IMR-90 (cell line): ENCODE results near the gene GALNT17. TPM values are rescaled to one million over a fixed set of nuclear protein-coding genes. Genes with fewer than 3 reads are reported as not detected.

Experiments used
- ATAC-seq: fragments of 200-7000 bp; cut with Tn5 transposase; 2 replicates; pipeline ENCODE4 v1.9.1; 2020; ENCODE audit warnings: low read depth, mild to moderate bottlenecking, moderate library complexity
- BruUV-seq: library from RNA; stranded (reverse); fragments of 400-500 nt; replicated peaks from 2 replicates; lab custom pipeline; 2021; lab: Mats Ljungman, UMichigan
- CTCF ChIA-PET: fragments of 300-600 bp; formaldehyde crosslinking; extraction: SDS; loops from one replicate; lab custom pipeline; 2021; ENCODE audit warnings: antibody characterized with exemption; lab: Yijun Ruan, JAX
- POLR2A ChIA-PET: fragments of 300-600 bp; sonication (Branson Sonifier 250); formaldehyde crosslinking; loops from one replicate; lab custom pipeline; 2022; ENCODE audit warnings: antibody characterized with exemption; ENCODE audit not compliant: unreplicated experiment; lab: Charles Lee
- DNase-seq: peaks from one replicate; pipeline ENCODE4 v3.0.0; 2013
- H2AFZ ChIP-seq: replicated peaks from 2 replicates; pipeline ENCODE3; 2013; ENCODE audit warnings: low read length, mild to moderate bottlenecking; ENCODE audit not compliant: poor library complexity
- H2AK5ac ChIP-seq: 2 replicates; pipeline ENCODE4 v1.6.1; 2013; ENCODE audit warnings: low read depth, low read length, inconsistent platforms
- H2AK9ac ChIP-seq: replicated peaks from 2 replicates; pipeline ENCODE3; 2013; ENCODE audit warnings: mild to moderate bottlenecking, low read depth, low read length, moderate library complexity; ENCODE audit not compliant: poor library complexity
- H2BK120ac ChIP-seq: 2 replicates; pipeline ENCODE4 v1.6.1; 2013; ENCODE audit warnings: low read depth, low read length, inconsistent platforms
- H2BK15ac ChIP-seq: 3 replicates; pipeline ENCODE4 v1.6.1; 2013; ENCODE audit warnings: low read depth, low read length, inconsistent platforms
- H2BK20ac ChIP-seq: 2 replicates; pipeline ENCODE4 v1.6.1; 2013; ENCODE audit warnings: low read depth, mild to moderate bottlenecking, inconsistent platforms, low read length, moderate library complexity
- H2BK5ac ChIP-seq: 2 replicates; pipeline ENCODE4 v1.6.1; 2013; ENCODE audit warnings: mild to moderate bottlenecking, low read depth, low read length, inconsistent platforms; ENCODE audit not compliant: poor library complexity, severe bottlenecking
- H3K14ac ChIP-seq: replicated peaks from 2 replicates; pipeline ENCODE4 v1.6.1; 2013; ENCODE audit warnings: low read depth, low read length, inconsistent platforms
- H3K18ac ChIP-seq: 2 replicates; pipeline ENCODE4 v1.6.1; 2013; ENCODE audit warnings: low read depth, low read length, control low read depth
- H3K23ac ChIP-seq: 2 replicates; pipeline ENCODE4 v1.6.1; 2013; ENCODE audit warnings: low read depth, low read length, inconsistent platforms
- H3K27ac ChIP-seq: 2 replicates; pipeline ENCODE4 v1.5.1; 2013; ENCODE audit warnings: mild to moderate bottlenecking, control low read depth, low read length; ENCODE audit not compliant: insufficient read depth
- H3K27me3 ChIP-seq: 2 replicates; pipeline ENCODE4 v1.6.1; 2013; ENCODE audit warnings: low read length; ENCODE audit not compliant: control insufficient read depth, insufficient read depth
- H3K36me3 ChIP-seq: 2 replicates; pipeline ENCODE4 v1.6.1; 2013; ENCODE audit warnings: low read length, mixed read lengths; ENCODE audit not compliant: control insufficient read depth, insufficient read depth
- H3K4ac ChIP-seq: 2 replicates; pipeline ENCODE4 v1.6.1; 2013; ENCODE audit warnings: low read depth, low read length, inconsistent platforms
- H3K4me1 ChIP-seq: 2 replicates; pipeline ENCODE4 v1.6.1; 2013; ENCODE audit warnings: low read length, mixed read lengths; ENCODE audit not compliant: control insufficient read depth, insufficient read depth
- H3K4me2 ChIP-seq: 2 replicates; pipeline ENCODE4 v1.6.1; 2013; ENCODE audit warnings: low read depth, mild to moderate bottlenecking, control low read depth, low read length, moderate library complexity
- H3K4me3 ChIP-seq: 2 replicates; pipeline ENCODE4 v1.5.1; 2013; ENCODE audit warnings: low read depth, mild to moderate bottlenecking, control low read depth, low read length, moderate library complexity; ENCODE audit not compliant: insufficient read depth
- H3K56ac ChIP-seq: 2 replicates; pipeline ENCODE4 v1.6.1; 2013; ENCODE audit warnings: low read length, inconsistent platforms; ENCODE audit not compliant: insufficient read depth; ENCODE audit errors: extremely low read depth
- H3K79me1 ChIP-seq, 2 experiments: 2 replicates each; pipeline ENCODE4 v1.6.1; 2013; ENCODE audit warnings: low read length in 2 of 2, inconsistent platforms in 1 of 2, low read depth in 1 of 2
- H3K9ac ChIP-seq: 2 replicates; pipeline ENCODE4 v1.6.1; 2013; ENCODE audit warnings: low read depth, low read length, control low read depth
- H3K9me1 ChIP-seq: 2 replicates; pipeline ENCODE4 v1.6.1; 2013; ENCODE audit warnings: low read length, inconsistent platforms; ENCODE audit not compliant: insufficient read depth
- H3K9me3 ChIP-seq: 2 replicates; pipeline ENCODE4 v1.6.1; 2013; ENCODE audit warnings: low read length; ENCODE audit not compliant: control insufficient read depth, insufficient read depth
- H4K20me1 ChIP-seq: 2 replicates; pipeline ENCODE4 v1.6.1; 2013; ENCODE audit warnings: low read length, inconsistent platforms; ENCODE audit not compliant: insufficient read depth
- H4K5ac ChIP-seq: 2 replicates; pipeline ENCODE4 v1.6.1; 2013; ENCODE audit warnings: mild to moderate bottlenecking, low read depth, low read length, control low read depth
- H4K8ac ChIP-seq, 2 experiments: 2 replicates each; pipeline ENCODE4 v1.6.1; 2013; ENCODE audit warnings: low read depth in 2 of 2, low read length in 2 of 2, control low read depth in 1 of 2, inconsistent platforms in 1 of 2
- H4K91ac ChIP-seq: 2 replicates; pipeline ENCODE4 v1.6.1; 2013; ENCODE audit warnings: low read depth, low read length, inconsistent platforms; ENCODE audit not compliant: insufficient read depth
- BHLHE40 ChIP-seq: fragments of 150-350 bp; IDR thresholded peaks from 2 replicates; pipeline ENCODE4 v1.6.1; 2016; ENCODE audit warnings: mild to moderate bottlenecking, low read depth, low read length
- WGBS, 2 experiments: methylation state at CpG; one replicate each; pipeline versions ENCODE4 v1.1.5 to v1.1.7; 2013; ENCODE audit warnings: missing lambda C conversion rate in 2 of 2; ENCODE audit not compliant: insufficient read length in 1 of 2; ENCODE audit errors: extremely low coverage in 2 of 2; 5-methylcytosine and 5-hydroxymethylcytosine counted together
- dilution Hi-C: fragments of 300-500 bp; cut with HindIII; formaldehyde crosslinking; loops from one replicate; pipeline ENCODE4 v1.14.3; 2018; ENCODE audit warnings: low sequenced_read_pairs; ENCODE audit not compliant: unreplicated experiment
- in situ Hi-C: fragments of 300-500 bp; cut with MboI; formaldehyde crosslinking; loops from 3 replicates; pipeline ENCODE4 v1.14.3; 2019; ENCODE audit warnings: low sequenced_read_pairs, inconsistent platforms, mixed read lengths
- intact Hi-C: fragments of 100-400 bp; cut with micrococcal nuclease; formaldehyde crosslinking; loops from 2 replicates; pipeline ENCODE4 v1.10.0; 2022
- polyA plus RNA-seq, 3 experiments: library from polyadenylated mRNA; depleted of rRNA; stranded (reverse); fragments of >200 nt; gene quantifications; 2 replicates each; pipeline ENCODE4 v1.2.3, GENCODE V29; 2012; ENCODE audit warnings: low replicate concordance in 1 of 3
- total RNA-seq: library from RNA; depleted of rRNA; stranded (reverse); fragments of >200 nt; gene quantifications from 2 replicates; pipeline ENCODE4 v1.2.3, GENCODE V29; 2012

GALNT17 gene
- total and polyA plus RNA-seq, 2 of the 4 experiments (the other 2 are of a cell fraction): not detected

- Histone ChIP-seq H3K4ac (no peak overlapping the region), H2AK5ac (no peak overlapping the region), H2BK20ac (no peak overlapping the region), H3K27me3 (no peaks in the 10 kb centered on the region), H3K9ac (no peak overlapping the region), H3K9me1 (no peaks in the 10 kb centered on the region), H3K4me2 (no peak overlapping the region), H3K56ac (no peak overlapping the region), H3K4me1 (no peaks in the 10 kb centered on the region), H4K91ac (no peak overlapping the region), H2BK120ac (no peak overlapping the region), H2AFZ (no peak overlapping the region), H3K14ac (no peak overlapping the region), H2AK9ac (no peak overlapping the region), H3K79me1 (no peaks in the 10 kb centered on the region), H2BK5ac (no peak overlapping the region), H3K4me3 (no peak overlapping the region), H3K18ac (no peak overlapping the region), H3K23ac (no peak overlapping the region), H4K5ac (no peak overlapping the region), H4K8ac (no peak overlapping the region), H2BK15ac (no peak overlapping the region), H4K20me1 (no peaks in the 10 kb centered on the region), H3K36me3 (no peaks in the 10 kb centered on the region), H3K9me3 (peaks cover 9% of the 10 kb centered on the region), H3K27ac (no peak overlapping the region)
- BruUV-seq: no TSS peak
- TF ChIP-seq BHLHE40: no peak
- ChIA-PET CTCF (no interaction called here), POLR2A (no interaction called here)
- dilution Hi-C loops: no loop called here
- DNase-seq (no peak), ATAC-seq (no peak)
- in situ Hi-C loops: no loop called here
- 33% methylated on average over 1 of the region's 1 CpG; no CpG with 5 or more reads in 1 of the 2 experiments for WGBS, 2 experiments
- intact Hi-C loops: no loop called here
Measured at GRCh38 chr7:71096351-71096750, 35.6 kb upstream of the GALNT17 start.
